ENCODE results near the gene ZCCHC3. TPM values are rescaled to one million over a fixed set of nuclear protein-coding genes. Genes with fewer than 3 reads are reported as not detected.

ZCCHC3 gene
- total RNA-seq, 2 donors from 2014 or later, result 39.5 to 46.1 TPM

DNA sequence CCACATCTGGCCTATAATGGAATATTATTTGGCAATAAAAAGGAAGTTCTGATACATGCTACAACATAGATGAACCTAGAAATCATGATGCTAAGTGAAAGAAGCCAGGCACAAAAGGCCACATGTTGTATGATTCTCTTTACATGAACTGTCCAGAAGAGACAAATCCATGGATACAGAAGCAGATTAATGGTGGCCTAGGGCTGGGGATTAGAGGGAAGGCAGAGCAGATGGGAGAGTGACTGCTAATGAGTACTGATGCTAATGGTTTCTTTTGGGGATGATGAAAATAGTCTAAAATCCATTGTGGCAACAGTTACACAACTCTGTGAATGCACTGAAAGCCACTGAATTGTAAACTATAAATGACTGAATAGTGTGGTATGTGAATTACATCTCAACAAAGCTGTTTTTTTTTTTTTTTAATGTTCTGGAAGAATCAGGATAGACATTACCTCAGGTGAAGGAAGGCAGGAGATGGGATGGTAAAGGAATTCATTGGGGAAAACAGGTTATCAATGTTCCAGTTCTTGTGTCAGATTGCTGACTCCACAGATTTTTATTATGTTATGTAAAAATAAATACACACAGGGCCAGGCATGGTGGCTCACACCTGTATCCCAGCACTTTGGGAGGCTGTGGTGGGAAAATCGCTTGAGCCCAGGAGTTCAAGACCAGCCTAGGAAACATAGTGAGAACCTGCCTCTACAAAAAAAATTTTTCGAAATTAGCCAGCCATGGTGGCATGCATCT is 19.1 kb downstream of the ZCCHC3 start:
- Histone ChIP-seq H3K4me1 (ENCODE audit: control insufficient read depth, insufficient read depth, low read length) (no peaks in the 10 kb centered on the region), H3K27me3 (ENCODE audit: control insufficient read depth, insufficient read depth, low read length, poor library complexity, severe bottlenecking) (no peaks in the 10 kb centered on the region), H3K4me3 (ENCODE audit: low read length) (no peak overlapping the region), H3K36me3 (ENCODE audit: control insufficient read depth, insufficient read depth, low read length) (no peaks in the 10 kb centered on the region), H3K9me3 (ENCODE audit: control insufficient read depth, low read length) (peaks cover 5% of the 10 kb centered on the region), H3K9ac (ENCODE audit: extremely low read depth, low read length, poor library complexity, severe bottlenecking) (no peak overlapping the region), H3K27ac (ENCODE audit: low read depth, low read length) (no peak overlapping the region)
- TF ChIP-seq, protein P1, sequence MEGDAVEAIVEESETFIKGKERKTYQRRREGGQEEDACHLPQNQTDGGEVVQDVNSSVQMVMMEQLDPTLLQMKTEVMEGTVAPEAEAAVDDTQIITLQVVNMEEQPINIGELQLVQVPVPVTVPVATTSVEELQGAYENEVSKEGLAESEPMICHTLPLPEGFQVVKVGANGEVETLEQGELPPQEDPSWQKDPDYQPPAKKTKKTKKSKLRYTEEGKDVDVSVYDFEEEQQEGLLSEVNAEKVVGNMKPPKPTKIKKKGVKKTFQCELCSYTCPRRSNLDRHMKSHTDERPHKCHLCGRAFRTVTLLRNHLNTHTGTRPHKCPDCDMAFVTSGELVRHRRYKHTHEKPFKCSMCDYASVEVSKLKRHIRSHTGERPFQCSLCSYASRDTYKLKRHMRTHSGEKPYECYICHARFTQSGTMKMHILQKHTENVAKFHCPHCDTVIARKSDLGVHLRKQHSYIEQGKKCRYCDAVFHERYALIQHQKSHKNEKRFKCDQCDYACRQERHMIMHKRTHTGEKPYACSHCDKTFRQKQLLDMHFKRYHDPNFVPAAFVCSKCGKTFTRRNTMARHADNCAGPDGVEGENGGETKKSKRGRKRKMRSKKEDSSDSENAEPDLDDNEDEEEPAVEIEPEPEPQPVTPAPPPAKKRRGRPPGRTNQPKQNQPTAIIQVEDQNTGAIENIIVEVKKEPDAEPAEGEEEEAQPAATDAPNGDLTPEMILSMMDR (conservative IDR thresholded peaks at IDR 0.05), result no peak
- no peaks in the 10 kb centered on the region for H3K4me1 Mint-ChIP-seq
- no peak overlapping the region for H3K27ac Mint-ChIP-seq
- WGBS, 2 experiments (ENCODE audit: insufficient coverage in 1 of 2, insufficient read length in 1 of 2), result 87% methylated on average over 2 of the region's 2 CpGs
- H3K36me3 Mint-ChIP-seq (ENCODE audit: low read depth), result peaks cover 22% of the 10 kb centered on the region
- peaks cover 8% of the 10 kb centered on the region for H3K27me3 Mint-ChIP-seq (ENCODE audit: insufficient read depth)
- DNase-seq, result no peak
- H3K9me3 Mint-ChIP-seq, result peaks cover 8% of the 10 kb centered on the region
- no peak overlapping the region for H3K4me3 Mint-ChIP-seq

DNA sequence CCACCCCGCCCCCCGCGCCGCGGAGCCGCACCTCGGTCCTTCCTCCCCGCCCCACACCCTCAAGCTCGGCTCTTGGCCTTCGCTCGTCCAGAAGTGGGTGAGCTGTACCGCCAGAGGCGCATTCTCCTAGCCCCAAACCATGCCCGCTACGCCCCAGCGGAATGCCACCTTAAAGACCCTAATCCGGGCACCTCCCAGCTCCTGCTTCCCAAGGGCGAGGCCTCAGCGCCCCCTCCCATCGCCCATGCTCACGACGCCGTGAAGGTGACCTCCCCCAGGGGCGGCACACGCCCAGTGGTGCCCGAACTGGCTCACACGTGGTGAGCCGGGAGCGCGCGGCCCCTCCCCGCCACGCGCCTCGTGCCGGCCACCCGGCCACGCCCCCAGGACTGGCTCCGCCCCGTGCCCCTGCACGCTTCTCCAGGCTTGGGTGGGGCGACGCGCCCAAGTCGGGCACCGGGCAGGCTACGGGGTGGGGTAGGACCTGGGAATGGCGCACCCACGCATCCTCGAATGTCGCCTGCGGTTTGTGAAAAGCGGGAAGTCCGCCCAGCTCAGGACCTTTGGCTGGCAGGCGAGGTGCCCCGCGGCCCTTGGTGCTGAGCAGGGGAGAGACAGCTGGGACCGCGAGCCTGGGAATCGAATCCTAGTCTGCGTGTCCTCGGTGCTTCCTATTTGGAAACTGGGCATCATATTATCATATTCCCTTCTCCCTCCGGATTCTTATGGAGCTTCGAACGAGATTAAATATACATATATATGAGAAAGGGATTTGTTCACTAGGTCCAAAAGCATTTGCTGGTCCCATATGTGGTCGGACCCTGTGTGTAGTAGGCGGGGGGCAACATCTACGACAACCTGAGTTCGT is 27.0 kb downstream of the ZCCHC3 start:
- WGBS, 2 experiments (ENCODE audit: insufficient coverage in 1 of 2, insufficient read length in 1 of 2), result 0 to 5% methylated on average over 8 to 62 of the region's 69 CpGs
- TF ChIP-seq, protein P1 (conservative IDR thresholded peaks at IDR 0.05), result peak; percentile 68
- Histone ChIP-seq H3K4me1 (ENCODE audit: control insufficient read depth, insufficient read depth, low read length) (peaks cover 2% of the 10 kb centered on the region), H3K36me3 (ENCODE audit: control insufficient read depth, insufficient read depth, low read length) (no peaks in the 10 kb centered on the region), H3K9me3 (ENCODE audit: control insufficient read depth, low read length) (peaks cover 5% of the 10 kb centered on the region), H3K4me3 (ENCODE audit: low read length) (peak overlapping the region; percentile 92), H3K9ac (ENCODE audit: extremely low read depth, low read length, poor library complexity, severe bottlenecking) (peak overlapping the region; percentile 44), H3K27me3 (ENCODE audit: control insufficient read depth, insufficient read depth, low read length, poor library complexity, severe bottlenecking) (no peaks in the 10 kb centered on the region), H3K27ac (ENCODE audit: low read depth, low read length) (peak overlapping the region; percentile 89)
- Mint-ChIP-seq H3K36me3 (ENCODE audit: low read depth) (peaks cover 31% of the 10 kb centered on the region), H3K27me3 (ENCODE audit: insufficient read depth) (peaks cover 10% of the 10 kb centered on the region), H3K9me3 (peaks cover 10% of the 10 kb centered on the region), H3K4me3 (peak overlapping the region; percentile 81), H3K4me1 (peaks cover 24% of the 10 kb centered on the region), H3K27ac (peak overlapping the region; percentile 98)
- peak; percentile 96 for DNase-seq

DNA sequence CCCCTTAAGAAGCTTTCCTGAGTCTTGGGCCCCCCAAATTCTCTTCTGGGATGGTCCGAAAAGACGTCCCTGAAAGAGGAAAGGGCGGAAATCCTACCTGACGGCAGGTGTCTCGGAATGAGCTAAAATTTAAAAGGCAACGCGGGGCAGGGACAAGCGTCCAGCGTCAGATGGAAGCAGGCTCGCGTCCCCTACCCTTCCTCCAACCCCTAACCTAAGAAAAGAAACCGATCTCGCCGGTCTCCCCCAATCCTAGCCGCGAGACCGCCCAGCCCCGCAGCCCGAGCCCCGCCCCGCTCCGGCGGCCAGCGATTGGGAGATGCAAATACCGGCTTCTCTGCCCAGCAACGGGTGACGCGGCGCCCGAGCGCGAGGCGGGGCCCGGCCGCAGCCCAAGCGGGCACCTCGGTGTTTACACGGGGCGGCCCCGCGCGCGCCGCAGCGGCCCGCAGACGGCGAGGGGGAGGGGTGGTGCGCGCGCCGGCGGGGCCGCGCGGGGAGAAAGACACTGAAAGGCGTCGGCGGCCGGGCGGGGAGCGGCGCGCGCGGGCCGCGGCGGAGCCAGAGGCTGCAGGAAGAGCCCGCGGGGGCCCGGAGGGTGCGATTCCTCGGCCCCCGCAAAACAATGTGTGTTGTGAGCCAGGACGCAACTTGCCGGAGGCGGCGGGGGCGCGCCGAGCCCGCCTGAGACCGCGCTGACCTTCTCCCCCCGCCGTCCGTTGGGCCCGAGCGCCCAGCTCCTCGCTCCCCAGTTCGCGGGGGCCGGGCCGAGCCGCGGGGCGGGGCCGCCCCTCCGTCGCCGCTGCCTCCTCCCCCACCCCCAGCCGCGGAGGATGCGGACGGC is 27.9 kb downstream of the ZCCHC3 start, which contains the start of gene SOX12:
TSS of gene SOX12 (plus strand) at position 508 of the 844 bp plus-strand sequence. CDS start 373 bp downstream, outside the sequence.
- peaks cover 7% of the 10 kb centered on the region for H3K36me3 ChIP-seq (ENCODE audit: control insufficient read depth, insufficient read depth, low read length)
- Mint-ChIP-seq H3K27me3 (ENCODE audit: insufficient read depth) (peaks cover 10% of the 10 kb centered on the region), H3K36me3 (ENCODE audit: low read depth) (peaks cover 29% of the 10 kb centered on the region), H3K27ac (peak within 1 kb of the TSS; percentile 98), H3K4me1 (peaks cover 33% of the 10 kb centered on the region), H3K9me3 (peaks cover 10% of the 10 kb centered on the region), H3K4me3 (peak within 1 kb of the TSS; percentile 81)
- TF ChIP-seq, protein P1 (conservative IDR thresholded peaks at IDR 0.05), result no peak
- H3K4me3 ChIP-seq (ENCODE audit: low read length), result peak within 1 kb of the TSS; percentile 92
- H3K9me3 ChIP-seq (ENCODE audit: control insufficient read depth, low read length), result peaks cover 5% of the 10 kb centered on the region
- peaks cover 8% of the 10 kb centered on the region for H3K4me1 ChIP-seq (ENCODE audit: control insufficient read depth, insufficient read depth, low read length)
- peak; percentile 99 for DNase-seq
- peak within 1 kb of the TSS; percentile 95 for H3K27ac ChIP-seq (ENCODE audit: low read depth, low read length)
- H3K27me3 ChIP-seq (ENCODE audit: control insufficient read depth, insufficient read depth, low read length, poor library complexity, severe bottlenecking), result no peaks in the 10 kb centered on the region
- WGBS, 2 experiments (ENCODE audit: insufficient coverage in 1 of 2, insufficient read length in 1 of 2), result 0% methylated on average over 17 to 106 of the region's 106 CpGs
- H3K9ac ChIP-seq (ENCODE audit: extremely low read depth, low read length, poor library complexity, severe bottlenecking), result peak within 1 kb of the TSS; percentile 70
